PFSK-1 (cell line): ENCODE measurements around the gene OSM.

Source experiments
- FOXP2 ChIP-seq: optimal IDR thresholded peaks from 2 replicates; pipeline ENCODE3; 2011; ENCODE audit warnings: borderline replicate concordance, control low read depth, inconsistent platforms; ENCODE audit not compliant: insufficient read depth; ENCODE audit errors: extremely low read length, extremely low read depth
- POLR2AphosphoS5 ChIP-seq: IDR thresholded peaks from 2 replicates; pipeline ENCODE4 v1.6.1; 2012; ENCODE audit warnings: low read depth, mild to moderate bottlenecking, control low read depth, low read length, moderate library complexity
- REST ChIP-seq, 2 experiments: IDR thresholded peaks; 2 replicates each; pipeline versions ENCODE4 v1.6.1 to v1.8.0; 2011 to 2012; ENCODE audit warnings: low read depth in 2 of 2, low read length in 2 of 2, control low read depth in 1 of 2, inconsistent platforms in 1 of 2, mild to moderate bottlenecking in 1 of 2, moderate library complexity in 1 of 2; ENCODE audit not compliant: insufficient read depth in 1 of 2
- SIN3A ChIP-seq: IDR thresholded peaks from 2 replicates; pipeline ENCODE4 v1.6.1; 2012; ENCODE audit warnings: mild to moderate bottlenecking, low read length, moderate library complexity, borderline replicate concordance; ENCODE audit not compliant: insufficient read depth
- TAF1 ChIP-seq: IDR thresholded peaks from 2 replicates; pipeline ENCODE4 v1.6.1; 2012; ENCODE audit warnings: low read length, control low read depth, borderline replicate concordance; ENCODE audit not compliant: insufficient read depth

Gene OSM

DNA sequence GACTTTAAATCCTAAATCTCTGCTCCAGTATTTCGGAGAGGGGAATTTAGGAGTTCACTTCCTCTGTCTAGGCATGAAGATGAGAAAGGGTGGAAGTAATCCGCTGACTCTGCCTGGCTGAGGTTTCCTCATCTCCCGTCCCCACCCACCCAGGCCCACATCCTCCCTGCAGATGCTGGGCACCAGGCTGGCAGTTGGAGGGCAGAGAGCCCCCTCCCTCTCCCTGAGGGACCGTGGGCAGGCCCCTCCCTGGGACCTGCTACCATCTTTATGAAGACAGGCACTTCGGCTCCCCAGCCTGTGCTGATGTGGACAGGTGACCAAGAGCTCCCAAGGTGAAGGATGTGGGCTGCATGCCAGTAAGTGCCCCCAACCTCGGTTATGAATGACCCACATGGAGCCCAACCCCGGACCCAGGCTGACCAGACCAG, 16.0 kb upstream of the OSM start:
- TF ChIP-seq SIN3A (no peak), REST (IDR thresholded peaks at IDR 0.05; ENCODE audit: insufficient read depth in 1 of 2, low read depth in 2 of 2, low read length in 2 of 2) (no peak), FOXP2 (no peak), POLR2AphosphoS5 (no peak), TAF1 (no peak)

- TF ChIP-seq SIN3A: no peak
Measured at GRCh38 chr22:30280505-30280904, 13.9 kb upstream of the OSM start.

- TF ChIP-seq POLR2AphosphoS5: no peak
- no peak for TF ChIP-seq TAF1
- TF ChIP-seq SIN3A: no peak
Measured at GRCh38 chr22:30279932-30280331, 13.3 kb upstream of the OSM start.

DNA sequence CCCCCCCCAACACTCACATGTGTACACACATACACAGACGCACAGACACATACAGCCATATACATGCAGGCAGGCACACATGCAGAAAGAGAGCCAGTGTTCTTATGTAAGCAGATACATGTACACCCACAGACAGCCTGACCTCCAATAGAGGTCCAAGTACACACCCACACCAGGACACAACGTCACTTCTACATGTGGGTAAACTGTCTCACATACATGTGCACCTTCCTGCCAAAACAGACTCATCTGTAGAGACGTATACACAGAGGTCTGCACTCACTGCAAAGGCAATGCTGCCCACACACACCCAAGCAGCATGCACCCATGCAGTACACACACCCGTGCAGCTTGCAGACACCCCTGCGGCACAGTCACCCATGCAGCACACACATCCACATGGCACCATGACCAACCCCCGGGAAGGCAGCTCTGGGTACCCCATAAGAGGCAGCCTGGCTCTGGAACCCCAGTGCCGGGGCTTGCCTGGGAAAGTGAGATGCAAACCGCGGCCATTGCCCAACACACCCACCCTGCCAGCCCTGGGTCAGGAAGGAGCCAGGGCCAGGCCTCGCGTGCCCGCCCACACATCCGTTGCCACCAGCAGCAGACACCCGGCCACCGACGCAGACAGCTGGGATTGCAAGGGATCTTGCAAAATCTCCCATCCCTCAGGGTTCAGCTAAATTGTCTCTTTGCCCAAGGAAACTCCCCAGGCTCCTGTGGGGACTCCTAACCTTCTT, 12.6 kb upstream of the OSM start:
- TF ChIP-seq SIN3A: no peak
- TF ChIP-seq REST (IDR thresholded peaks at IDR 0.05; ENCODE audit: insufficient read depth in 1 of 2, low read depth in 2 of 2, low read length in 2 of 2): no peak
- no peak for TF ChIP-seq FOXP2
- no peak for TF ChIP-seq POLR2AphosphoS5
- no peak for TF ChIP-seq TAF1

DNA sequence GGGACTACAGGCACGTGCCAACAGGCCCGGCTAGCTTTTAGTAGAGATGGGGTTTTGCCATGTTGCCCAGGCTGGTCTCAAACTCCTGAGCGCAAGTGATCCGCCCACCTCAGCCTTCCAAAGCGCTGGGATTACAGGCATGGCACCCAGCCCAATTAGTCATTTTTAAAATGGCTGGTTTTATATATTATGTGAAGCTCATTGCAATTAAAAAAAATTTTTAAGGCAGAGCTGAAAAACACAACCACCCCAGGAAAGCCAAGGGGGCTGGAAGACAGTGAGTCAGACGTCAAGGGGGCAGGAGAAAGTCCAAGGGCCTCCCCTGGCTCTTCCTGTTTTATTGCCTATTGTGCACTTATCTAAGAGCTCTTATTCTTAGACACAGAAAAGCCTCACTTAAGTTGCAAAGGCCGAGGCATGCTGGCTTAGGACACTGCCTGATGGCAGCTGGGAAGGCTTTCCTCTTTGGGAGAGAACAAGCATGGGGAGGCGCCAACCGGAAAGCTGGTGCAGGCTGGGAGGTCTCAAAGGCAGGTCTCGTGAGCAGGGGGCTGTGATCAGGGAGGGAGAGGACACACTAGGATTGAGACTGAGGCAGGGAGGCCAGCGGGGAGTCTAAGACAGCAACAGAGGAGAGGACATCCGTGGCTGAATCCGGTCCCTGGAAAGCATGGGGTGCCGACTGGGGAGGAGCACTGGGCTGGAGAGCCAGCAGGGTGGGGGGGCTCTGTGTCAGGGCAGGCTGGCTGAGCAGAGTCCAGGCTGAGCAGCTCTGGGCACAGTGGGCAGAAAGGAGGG, 11.1 kb upstream of the OSM start:
- TF ChIP-seq REST (IDR thresholded peaks at IDR 0.05; ENCODE audit: insufficient read depth in 1 of 2, low read depth in 2 of 2, low read length in 2 of 2): no peak
- TF ChIP-seq SIN3A: no peak
- no peak for TF ChIP-seq TAF1
- no peak for TF ChIP-seq FOXP2
- no peak for TF ChIP-seq POLR2AphosphoS5

- TF ChIP-seq TAF1: no peak
- no peak for TF ChIP-seq FOXP2
- no peak for TF ChIP-seq POLR2AphosphoS5
- TF ChIP-seq SIN3A: no peak
- TF ChIP-seq REST (IDR thresholded peaks at IDR 0.05; ENCODE audit: insufficient read depth in 1 of 2, low read depth in 2 of 2, low read length in 2 of 2): no peak
Measured at GRCh38 chr22:30276039-30276438, 9.4 kb upstream of the OSM start.
